Measurements from ENCODE around the gene DESI2. TPM values are rescaled to one million over a fixed set of nuclear protein-coding genes. Genes with fewer than 3 reads are reported as not detected.
"Not testable (repeated sequence)": the region's sequence is repeated elsewhere in the genome, so short reads cannot be mapped to it uniquely, and the experiment has no call there.

Gene DESI2
- total and polyA plus RNA-seq, 2 experiments from 2014 or later, result 33.0 to 43.3 TPM

- DNase-seq (ENCODE audit: low read depth in 1 of 2, low spot score in 1 of 2), result peak in 1 of 2 donors; percentile 6
- peak overlapping the region; percentile 82 for H3K27ac ChIP-seq
These were observed 1.4 kb downstream of the DESI2 start for GRCh38 chr1:244654108-244655038.

GRCh38 chr1:244655186-244655585 lies 2.3 kb downstream of the DESI2 start:
- Histone ChIP-seq H3K27me3 (no peaks in the 10 kb centered on the region), H3K27ac (no peak overlapping the region), H3K4me3 (peak overlapping the region; percentile 75), H3K4me1 (ENCODE audit: low read depth) (peaks cover 16% of the 10 kb centered on the region), H3K36me3 (no peaks in the 10 kb centered on the region), H3K9me3 (ENCODE audit: low read depth) (no peaks in the 10 kb centered on the region)
- TF ChIP-seq CTCF (IDR thresholded peaks at IDR 0.05; ENCODE audit: low read depth, low read length), result no peak
- no peak for DNase-seq (ENCODE audit: low read depth in 1 of 2, low spot score in 1 of 2)

More at GRCh38 chr1:244654108-244655038, 1.4 kb downstream of the DESI2 start:
- Histone ChIP-seq H3K36me3 (no peaks in the 10 kb centered on the region), H3K4me3 (peak overlapping the region; percentile 75), H3K27me3 (no peaks in the 10 kb centered on the region), H3K9me3 (ENCODE audit: low read depth) (no peaks in the 10 kb centered on the region), H3K4me1 (ENCODE audit: low read depth) (peaks cover 16% of the 10 kb centered on the region)
- no peak for TF ChIP-seq CTCF (IDR thresholded peaks at IDR 0.05; ENCODE audit: low read depth, low read length)

- no peak overlapping the region for H3K4me3 ChIP-seq
- H3K9me3 ChIP-seq (ENCODE audit: low read depth), result no peaks in the 10 kb centered on the region
- peak overlapping the region; percentile 56 for H3K27ac ChIP-seq
- H3K4me1 ChIP-seq (ENCODE audit: low read depth), result peaks cover 16% of the 10 kb centered on the region
- H3K27me3 ChIP-seq, result no peaks in the 10 kb centered on the region
- TF ChIP-seq CTCF (IDR thresholded peaks at IDR 0.05; ENCODE audit: low read depth, low read length), result no peak
- no peaks in the 10 kb centered on the region for H3K36me3 ChIP-seq
- DNase-seq (ENCODE audit: low read depth in 1 of 2, low spot score in 1 of 2), result no peak
These were observed 4.5 kb downstream of the DESI2 start for GRCh38 chr1:244657421-244657820.

GRCh38 chr1:244659694-244660093 lies 6.8 kb downstream of the DESI2 start:
- no peak for TF ChIP-seq CTCF (IDR thresholded peaks at IDR 0.05; ENCODE audit: low read depth, low read length)
- Histone ChIP-seq H3K27ac (no peak overlapping the region), H3K27me3 (no peaks in the 10 kb centered on the region), H3K4me3 (no peak overlapping the region), H3K4me1 (ENCODE audit: low read depth) (peaks cover 14% of the 10 kb centered on the region), H3K36me3 (no peaks in the 10 kb centered on the region), H3K9me3 (ENCODE audit: low read depth) (no peaks in the 10 kb centered on the region)
- DNase-seq (ENCODE audit: low read depth in 1 of 2, low spot score in 1 of 2), result no peak

GRCh38 chr1:244660595-244660994 lies 7.7 kb downstream of the DESI2 start:
- no peaks in the 10 kb centered on the region for H3K9me3 ChIP-seq (ENCODE audit: low read depth)
- no peaks in the 10 kb centered on the region for H3K36me3 ChIP-seq
- no peak overlapping the region for H3K4me3 ChIP-seq
- H3K27ac ChIP-seq, result no peak overlapping the region
- H3K27me3 ChIP-seq, result no peaks in the 10 kb centered on the region
- TF ChIP-seq CTCF (IDR thresholded peaks at IDR 0.05; ENCODE audit: low read depth, low read length), result no peak
- H3K4me1 ChIP-seq (ENCODE audit: low read depth), result peaks cover 15% of the 10 kb centered on the region
- no peak for DNase-seq (ENCODE audit: low read depth in 1 of 2, low spot score in 1 of 2)

GRCh38 chr1:244661569-244662312 lies 8.8 kb downstream of the DESI2 start:
- H3K36me3 ChIP-seq; DNase-seq (ENCODE audit: low read depth in 1 of 2, low spot score in 1 of 2); H3K4me3 ChIP-seq; H3K27ac ChIP-seq; H3K9me3 ChIP-seq (ENCODE audit: low read depth); H3K27me3 ChIP-seq: not testable (repeated sequence)
- peaks cover 20% of the 10 kb centered on the region for H3K4me1 ChIP-seq (ENCODE audit: low read depth)

Measured in cardiac muscle cell (in vitro differentiated cells and primary cell).